Aorta (tissue), 5 donors: ENCODE data around the gene PPM1H. TPM values are rescaled to one million over a fixed set of nuclear protein-coding genes. Genes with fewer than 3 reads are reported as not detected.

Experiments
- ATAC-seq: fragments of 200-7000 bp; cut with Tn5 transposase; one replicate; pipeline ENCODE4 v1.9.1; 2022; ENCODE audit warnings: moderate library complexity; ENCODE audit not compliant: low FRiP score
- DNase-seq, 2 donors: peaks; one replicate each; pipeline ENCODE4 v3.0.0-alpha.2; 2020
- H3K27ac ChIP-seq, 2 donors: one replicate each; pipeline ENCODE4 v1.5.1; 2013; ENCODE audit warnings: low read length in 2 of 2, mild to moderate bottlenecking in 2 of 2, moderate library complexity in 2 of 2, control low read depth in 1 of 2, inconsistent platforms in 1 of 2, low read depth in 1 of 2
- H3K27me3 ChIP-seq, 2 donors: one replicate each; pipeline ENCODE4 v1.6.1; 2013; ENCODE audit warnings: control low read depth in 1 of 2, low read length in 1 of 2, mild to moderate bottlenecking in 1 of 2, moderate library complexity in 1 of 2; ENCODE audit not compliant: insufficient read depth in 2 of 2, control insufficient read depth in 1 of 2
- H3K36me3 ChIP-seq, 2 donors: one replicate each; pipeline ENCODE4 v1.6.1; 2013; ENCODE audit warnings: control low read depth in 1 of 2, low read length in 1 of 2, mild to moderate bottlenecking in 1 of 2; ENCODE audit not compliant: insufficient read depth in 2 of 2, control insufficient read depth in 1 of 2
- H3K4me1 ChIP-seq, 2 donors: one replicate each; pipeline ENCODE4 v1.6.1; 2013; ENCODE audit warnings: low read length in 2 of 2, control low read depth in 1 of 2, mild to moderate bottlenecking in 1 of 2, moderate library complexity in 1 of 2; ENCODE audit not compliant: insufficient read depth in 2 of 2, control insufficient read depth in 1 of 2
- H3K4me3 ChIP-seq, 2 donors: one replicate each; pipeline ENCODE4 v1.5.1; 2013; ENCODE audit warnings: low read length in 2 of 2, control low read depth in 1 of 2, mild to moderate bottlenecking in 1 of 2
- H3K9me3 ChIP-seq: one replicate; pipeline ENCODE4 v1.6.1; 2013; ENCODE audit warnings: mild to moderate bottlenecking, low read length; ENCODE audit not compliant: control insufficient read depth
- WGBS, 2 donors: extraction: QIAGEN DNeasy Blood & Tissue Kit; methylation state at CpG; one replicate each; pipeline ENCODE4 v1.1.7; 2013; 5-methylcytosine and 5-hydroxymethylcytosine counted together
- intact Hi-C, 2 donors: fragments of 100-400 bp; cut with DNase I; formaldehyde crosslinking; loops; one replicate each; pipeline versions ENCODE4 v1.14.2 to v1.15.0; 2022
- polyA plus RNA-seq, 2 donors: library from polyadenylated mRNA; stranded (reverse); fragments of 200-250 nt; gene quantifications; one replicate each; pipeline ENCODE4 v1.2.3, GENCODE V29; 2013
- total RNA-seq, 2 donors: library from RNA; stranded (reverse); fragmentation: NEBNext Ultra II Directional; extraction: Animal tissue kit (Norgen Biotek cat#: 25700); gene quantifications; one replicate each; pipeline ENCODE4 v1.2.1, GENCODE V29; 2021
- donor health status: healthy with polysubstance abuse.
- donor health status: Bipolar disorder and iron deficiency.
- donor health status: DM: no; HTN: no; CAD: no.
- donor health status: DM: no; HTN: no; CAD: no.
- donor health status: DM: yes; HTN: yes; CAD: no.

PPM1H gene
- total and polyA plus RNA-seq, 4 donors = 1.3 to 9.3 (median 3.7) TPM

DNA sequence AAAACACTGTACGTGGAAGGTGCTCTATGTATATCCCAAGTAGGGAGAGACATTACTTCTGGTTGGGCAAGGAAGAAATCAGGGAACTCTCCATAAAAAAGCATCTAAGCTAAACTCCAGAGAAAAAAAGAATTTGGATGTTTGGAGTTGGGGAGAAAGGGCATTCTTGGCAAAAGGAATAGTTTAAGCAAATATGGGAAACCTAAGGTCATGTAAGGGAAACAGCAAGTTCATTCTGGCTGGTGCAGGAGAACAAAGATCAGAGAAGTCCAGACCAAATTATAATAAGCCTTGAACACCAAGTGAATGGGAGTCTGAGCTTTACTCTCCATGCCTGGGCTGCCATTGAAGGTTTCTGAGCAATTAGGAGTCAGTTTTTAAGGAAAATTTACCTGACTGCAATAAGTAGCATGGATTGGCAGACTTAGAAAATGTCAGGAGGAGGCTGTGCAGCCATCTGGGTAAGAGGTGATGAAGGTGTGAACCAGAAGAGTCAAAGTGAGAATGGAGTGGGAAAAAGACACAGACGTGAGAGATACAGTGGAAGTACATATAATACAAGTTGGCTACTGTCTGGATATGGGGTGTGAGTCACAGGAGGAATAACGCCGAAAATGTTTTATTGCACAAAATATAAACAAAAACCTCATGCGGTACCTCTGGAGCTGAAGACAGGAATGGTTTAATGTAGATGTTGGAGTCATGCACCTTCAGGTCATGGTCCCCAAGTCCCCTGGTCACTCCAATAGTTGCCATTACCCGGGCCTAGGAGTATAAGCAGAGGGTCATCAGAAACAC, 245.7 kb downstream of the PPM1H start:
- H3K27ac ChIP-seq = no peak overlapping the region
- no peak for ATAC-seq
- intact Hi-C loops = no loop called here
- no peaks in the 10 kb centered on the region for H3K9me3 ChIP-seq
- peaks cover 3 to 13% of the 10 kb centered on the region in 2 donors for H3K4me1 ChIP-seq
- H3K36me3 ChIP-seq = no peaks in the 10 kb centered on the region
- H3K4me3 ChIP-seq = no peak overlapping the region
- no peak for DNase-seq
- WGBS, 2 donors = 71 to 76% methylated on average over 6 of the region's 6 CpGs
- no peaks in the 10 kb centered on the region for H3K27me3 ChIP-seq

DNA sequence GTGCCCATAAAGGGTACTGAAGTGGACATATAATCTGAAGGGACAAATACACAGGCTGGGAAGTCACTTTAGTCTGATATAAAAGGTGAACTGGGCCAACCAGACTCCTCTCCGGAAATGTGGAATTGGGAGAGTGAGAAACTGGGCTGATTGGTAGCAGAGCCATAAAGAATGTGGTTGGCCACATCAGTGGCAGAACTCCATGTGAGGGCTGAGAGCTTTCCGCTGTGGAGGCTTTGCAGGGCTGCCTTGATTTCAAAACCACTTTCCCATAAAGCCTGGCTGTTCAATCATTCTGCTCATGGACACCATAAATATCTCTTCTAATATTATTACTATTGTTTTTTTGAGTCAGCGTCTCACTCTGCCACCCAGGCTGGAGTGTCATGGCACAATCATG, 248.0 kb downstream of the PPM1H start:
- Histone ChIP-seq H3K4me1 (peaks cover 2 to 13% of the 10 kb centered on the region in 2 donors), H3K27me3 (no peaks in the 10 kb centered on the region), H3K36me3 (no peaks in the 10 kb centered on the region), H3K4me3 (no peak overlapping the region), H3K9me3 (no peaks in the 10 kb centered on the region), H3K27ac (peak overlapping the region in 1 of 2 donors; percentile 63)
- intact Hi-C loops = no loop called here
- 22 to 29% methylated on average over 3 of the region's 3 CpGs for WGBS, 2 donors
- ATAC-seq (no peak), DNase-seq (no peak)

GRCh38 chr12:62684570-62685295, 250.2 kb downstream of the PPM1H start:
- intact Hi-C loops = no loop called here
- no peaks in the 10 kb centered on the region for H3K27me3 ChIP-seq
- H3K27ac ChIP-seq = peak overlapping the region; percentile 80 to 83
- ATAC-seq = peak; percentile 75
- H3K4me1 ChIP-seq = peaks cover 2 to 13% of the 10 kb centered on the region in 2 donors
- H3K9me3 ChIP-seq = no peaks in the 10 kb centered on the region
- peak in 1 of 2 donors; percentile 70 for DNase-seq
- H3K4me3 ChIP-seq = peak overlapping the region in 1 of 2 donors; percentile 11
- H3K36me3 ChIP-seq = no peaks in the 10 kb centered on the region
- WGBS, 2 donors = 51 to 57% methylated on average over 7 of the region's 7 CpGs

- Histone ChIP-seq H3K36me3 (no peaks in the 10 kb centered on the region), H3K9me3 (no peaks in the 10 kb centered on the region), H3K4me1 (peaks cover 0 to 9% of the 10 kb centered on the region in 2 donors), H3K27ac (peak overlapping the region; percentile 80 to 93), H3K4me3 (peak overlapping the region in 1 of 2 donors; percentile 11), H3K27me3 (no peaks in the 10 kb centered on the region)
- ATAC-seq (peak; percentile 80), DNase-seq (peak; percentile 78 to 83)
- intact Hi-C loops = no loop called here
- WGBS, 2 donors = 6 to 10% methylated on average over 7 of the region's 7 CpGs
These were observed 251.0 kb downstream of the PPM1H start for GRCh38 chr12:62683776-62684569.

DNA sequence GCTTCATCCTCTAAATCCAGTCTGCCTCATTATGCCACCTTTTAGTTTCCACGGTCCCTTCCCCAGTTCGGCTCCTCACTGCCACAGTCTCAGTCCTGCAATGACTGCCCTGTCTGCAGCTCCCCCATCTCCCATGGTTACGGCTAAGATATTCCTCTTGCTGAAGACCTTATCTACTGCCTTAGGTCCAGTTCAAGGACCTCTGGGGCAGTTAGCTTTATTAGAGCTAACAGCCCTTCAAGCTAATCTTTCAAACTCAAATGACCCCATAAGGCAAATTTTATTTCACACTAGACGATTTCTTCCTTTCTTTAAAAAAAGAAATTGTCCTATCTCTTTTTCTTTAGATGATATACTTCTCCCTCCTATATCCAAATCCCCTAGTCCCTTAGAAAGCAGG, 253.6 kb downstream of the PPM1H start:
- 97% methylated on average over 4 of the region's 4 CpGs for WGBS, 2 donors
- no peaks in the 10 kb centered on the region for H3K36me3 ChIP-seq
- no peak for ATAC-seq
- H3K4me3 ChIP-seq = no peak overlapping the region
- intact Hi-C loops = no loop called here
- no peaks in the 10 kb centered on the region for H3K9me3 ChIP-seq
- no peaks in the 10 kb centered on the region for H3K27me3 ChIP-seq
- DNase-seq = no peak
- H3K4me1 ChIP-seq = peaks cover 0 to 4% of the 10 kb centered on the region in 2 donors
- H3K27ac ChIP-seq = no peak overlapping the region

DNA sequence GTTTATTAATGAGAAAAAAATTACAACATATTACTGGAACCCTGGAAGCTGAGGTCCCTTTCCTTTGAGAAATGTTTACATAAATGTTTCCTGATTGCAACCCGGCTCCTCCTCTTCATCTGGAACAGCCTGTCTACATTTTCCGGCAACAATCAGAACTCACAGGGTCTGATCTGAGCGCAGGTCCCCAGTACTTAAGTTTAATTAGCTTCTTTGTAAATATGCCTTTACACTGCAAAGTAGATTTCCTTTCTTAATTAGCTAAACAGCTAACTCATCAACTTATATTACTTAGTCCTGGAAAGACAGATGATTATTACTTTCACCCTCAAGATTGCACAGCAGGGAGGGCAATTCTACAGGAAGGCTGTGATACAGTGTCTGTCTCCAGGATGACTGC, 255.3 kb downstream of the PPM1H start:
- intact Hi-C loops = no loop called here
- no peaks in the 10 kb centered on the region for H3K27me3 ChIP-seq
- no peak for DNase-seq
- H3K4me1 ChIP-seq = peaks cover 0 to 2% of the 10 kb centered on the region in 2 donors
- 94 to 96% methylated on average over 3 of the region's 3 CpGs for WGBS, 2 donors
- no peak overlapping the region for H3K27ac ChIP-seq
- ATAC-seq = no peak
- H3K9me3 ChIP-seq = no peaks in the 10 kb centered on the region
- no peaks in the 10 kb centered on the region for H3K36me3 ChIP-seq
- no peak overlapping the region for H3K4me3 ChIP-seq

GRCh38 chr12:62677355-62677754, 257.6 kb downstream of the PPM1H start:
- WGBS, 2 donors = 91 to 100% methylated on average over 7 of the region's 7 CpGs
- DNase-seq = no peak

DNA sequence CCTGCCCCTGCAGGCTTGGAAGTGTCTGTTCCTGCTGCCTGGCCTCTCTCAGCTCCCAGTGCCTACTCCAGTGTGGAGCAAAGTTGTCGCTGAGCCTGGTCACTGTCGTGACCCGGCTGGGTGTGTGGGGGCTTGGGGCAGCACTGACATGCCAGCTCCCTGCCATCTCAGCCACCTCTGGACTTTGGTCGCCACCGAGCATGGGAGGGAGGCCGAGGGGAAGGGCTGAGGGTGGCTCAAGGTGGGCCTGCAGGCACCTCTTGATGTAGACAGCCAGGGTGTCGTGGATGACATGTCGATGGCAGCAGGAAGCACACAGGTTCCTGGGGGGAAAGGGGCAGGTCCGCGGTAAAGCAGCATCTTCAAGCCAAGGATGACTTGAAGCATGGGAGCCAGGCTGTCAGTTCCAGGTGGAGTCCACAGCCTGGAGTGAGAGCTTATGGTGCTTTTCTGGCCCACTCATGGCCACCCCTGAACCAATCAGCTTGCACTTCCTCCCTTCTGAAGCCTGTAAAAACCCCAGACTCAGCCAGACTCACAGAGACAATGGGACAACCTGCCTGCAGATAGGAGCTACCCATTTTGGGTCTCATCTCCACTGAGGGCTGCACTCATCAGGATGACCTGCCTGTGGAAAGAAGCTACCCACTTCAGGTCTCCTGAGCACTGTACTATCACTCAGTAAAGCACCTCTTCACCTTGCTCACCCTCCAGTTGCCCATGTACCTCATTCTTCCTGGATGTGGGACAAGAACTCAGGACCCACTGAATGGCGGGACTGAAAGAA, 258.2 kb downstream of the PPM1H start:
- H3K27me3 ChIP-seq = no peaks in the 10 kb centered on the region
- H3K4me1 ChIP-seq = no peaks in the 10 kb centered on the region
- no peak overlapping the region for H3K27ac ChIP-seq
- H3K36me3 ChIP-seq = no peaks in the 10 kb centered on the region
- DNase-seq (no peak), ATAC-seq (no peak)
- no peak overlapping the region for H3K4me3 ChIP-seq
- intact Hi-C loops = no loop called here
- 95 to 97% methylated on average over 11 of the region's 11 CpGs for WGBS, 2 donors
- H3K9me3 ChIP-seq = no peaks in the 10 kb centered on the region

More at GRCh38 chr12:62677355-62677754, 257.6 kb downstream of the PPM1H start:
- no peaks in the 10 kb centered on the region for H3K36me3 ChIP-seq
- H3K9me3 ChIP-seq = no peaks in the 10 kb centered on the region
- intact Hi-C loops = no loop called here
- no peaks in the 10 kb centered on the region for H3K4me1 ChIP-seq
- ATAC-seq = no peak
- H3K4me3 ChIP-seq = no peak overlapping the region
- H3K27me3 ChIP-seq = no peaks in the 10 kb centered on the region
- H3K27ac ChIP-seq = no peak overlapping the region
